HG03039 (cell line): Measurements from ENCODE around the gene IFI27.
"Not testable (repeated sequence)": the region's sequence is repeated elsewhere in the genome, so short reads cannot be mapped to it uniquely, and the experiment has no call there.

Experiments used
- ATAC-seq: cut with Tn5 transposase; IDR thresholded peaks from one replicate; pipeline ENCODE4 v1.9.1; 2021; ENCODE audit warnings: mild to moderate bottlenecking, moderate library complexity; ENCODE audit not compliant: unreplicated experiment

Gene IFI27

GRCh38 chr14:94152676-94153075 lies 42.1 kb downstream of the IFI27 start:
- no peak for ATAC-seq

- ATAC-seq, result no peak
Observed at GRCh38 chr14:94153750-94154342, 43.3 kb downstream of the IFI27 start.

GRCh38 chr14:94156143-94156542 lies 45.6 kb downstream of the IFI27 start:
- not testable (repeated sequence) for ATAC-seq

DNA sequence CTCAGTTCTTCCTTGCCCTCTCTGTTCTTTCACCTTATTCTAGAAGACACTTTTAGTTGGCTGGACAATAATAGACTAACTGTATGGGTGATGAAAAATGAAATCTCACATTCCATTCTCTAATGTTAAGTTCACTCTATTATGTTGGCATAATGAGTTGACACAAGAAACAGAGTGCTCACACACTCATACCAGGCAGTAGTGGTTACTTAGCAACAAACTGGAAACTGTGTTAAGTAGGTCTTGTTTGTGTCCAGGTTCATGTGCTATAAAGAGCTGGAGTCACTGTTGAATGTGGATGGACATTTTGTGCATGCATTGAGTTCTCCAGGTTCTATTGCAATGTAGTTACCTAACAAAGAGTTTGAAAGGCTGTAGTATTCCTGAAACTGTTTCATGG lies 46.7 kb downstream of the IFI27 start:
- ATAC-seq, result no peak

- ATAC-seq, result no peak
Observed at GRCh38 chr14:94158239-94158883, 47.8 kb downstream of the IFI27 start.

DNA sequence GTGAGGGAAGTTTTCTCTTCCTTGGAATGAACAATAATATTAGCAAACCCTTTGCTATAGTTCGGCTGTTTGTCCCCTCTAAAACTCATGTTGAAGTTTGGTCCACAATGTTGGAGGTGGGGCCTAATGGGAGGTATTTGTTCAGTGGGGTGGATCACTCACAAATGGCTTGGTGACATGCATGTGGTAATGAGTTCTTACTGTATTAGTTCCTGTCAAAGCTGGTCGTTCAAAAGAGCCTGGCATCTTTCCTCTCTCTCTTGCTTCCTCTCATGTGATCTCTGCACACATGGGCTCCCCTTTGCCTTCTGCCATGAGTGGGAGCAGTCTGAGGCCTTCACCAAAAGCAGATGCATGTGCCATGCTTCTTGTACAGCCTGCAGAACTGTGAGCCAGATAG lies 50.5 kb downstream of the IFI27 start:
- no peak for ATAC-seq

- ATAC-seq, result no peak
Observed at GRCh38 chr14:94161981-94162380, 51.4 kb downstream of the IFI27 start.

- ATAC-seq, result no peak
Observed at GRCh38 chr14:94162466-94162865, 51.9 kb downstream of the IFI27 start.

GRCh38 chr14:94163796-94164195 lies 53.3 kb downstream of the IFI27 start:
- ATAC-seq, result no peak

- ATAC-seq, result no peak
Observed at GRCh38 chr14:94164685-94165431, 54.3 kb downstream of the IFI27 start.

GRCh38 chr14:94165744-94166143 lies 55.2 kb downstream of the IFI27 start:
- ATAC-seq, result no peak
